GM18505 (cell line): ENCODE measurements around the gene RTBDN.

Experiments used
- ATAC-seq: cut with Tn5 transposase; IDR thresholded peaks from one replicate; pipeline ENCODE4 v1.9.1; 2021; ENCODE audit not compliant: unreplicated experiment
- POLR2A ChIP-seq: IDR thresholded peaks from 4 replicates; pipeline ENCODE4 v1.6.1; 2011; ENCODE audit warnings: borderline replicate concordance; ENCODE audit not compliant: insufficient read depth, insufficient read length; ENCODE audit errors: extremely low read depth

The RTBDN gene

GRCh38 chr19:12842511-12842910 lies 8.1 kb upstream of the RTBDN start:
- ATAC-seq: no peak
- TF ChIP-seq POLR2A: no peak

- TF ChIP-seq POLR2A: no peak
- no peak for ATAC-seq
Measured at GRCh38 chr19:12841094-12841493, 6.7 kb upstream of the RTBDN start.

GRCh38 chr19:12840091-12841079 lies 6.0 kb upstream of the RTBDN start:
- no peak for ATAC-seq
- TF ChIP-seq POLR2A: no peak

- no peak for ATAC-seq
- TF ChIP-seq POLR2A: no peak
Measured at GRCh38 chr19:12838886-12839756, 4.7 kb upstream of the RTBDN start.

- no peak for ATAC-seq
- no peak for TF ChIP-seq POLR2A
Measured at GRCh38 chr19:12838182-12838885, 4.0 kb upstream of the RTBDN start, which contains the start of gene MAST1. Gene MAST1 (plus strand): TSS chr19:12838515. CDS start chr19:12838573, 58 bp downstream.

GRCh38 chr19:12837225-12837624 lies 2.8 kb upstream of the RTBDN start:
- ATAC-seq: no peak
- TF ChIP-seq POLR2A: no peak

- ATAC-seq: no peak
- no peak for TF ChIP-seq POLR2A
Measured at GRCh38 chr19:12836529-12836863, 2.1 kb upstream of the RTBDN start.

- TF ChIP-seq POLR2A: no peak
- ATAC-seq: no peak
Measured at GRCh38 chr19:12834976-12835757, 788 bp upstream of the RTBDN start.

GRCh38 chr19:12833738-12834565 lies 427 bp downstream of the RTBDN start:
- no peak for TF ChIP-seq POLR2A
- ATAC-seq: no peak

GRCh38 chr19:12833418-12833737 lies 1.0 kb downstream of the RTBDN start:
- ATAC-seq: no peak
- TF ChIP-seq POLR2A: no peak

- no peak for ATAC-seq
Measured at GRCh38 chr19:12828494-12828893, 5.9 kb downstream of the RTBDN start.

More at GRCh38 chr19:12828494-12828893, 5.9 kb downstream of the RTBDN start:
- no peak for TF ChIP-seq POLR2A
